Heart left ventricle (tissue), 16 donors: ENCODE results near the gene KIF26B. TPM values are rescaled to one million over a fixed set of nuclear protein-coding genes. Genes with fewer than 3 reads are reported as not detected.
A peak's percentile ranks its signal among the peaks of the same experiment; 100 is the strongest.

Experiments used
- ATAC-seq, 4 donors: fragments of 200-7000 bp; cut with Tn5 transposase; one replicate each; pipeline ENCODE4 v1.9.1; 2020 to 2022; ENCODE audit warnings: moderate library complexity in 4 of 4, mild to moderate bottlenecking in 3 of 4, moderate number of reproducible peaks in 1 of 4
- DNase-seq, 5 donors: peaks; one replicate each; pipeline ENCODE4 v3.0.0-alpha.2; 2020
- H3K27ac ChIP-seq, 12 donors: fragments of 200-600 bp; sonication (generic) in 4 of 12; one replicate each; pipeline versions ENCODE4 v1.5.0 to v1.8.0; 2016 to 2022; ENCODE audit warnings: mild to moderate bottlenecking in 2 of 12
- H3K27me3 ChIP-seq, 9 donors: fragments of 200-600 bp; sonication (generic) in 2 of 9; one replicate each; pipeline versions ENCODE4 v1.5.1 to v1.8.0; 2016 to 2022; ENCODE audit warnings: mild to moderate bottlenecking in 3 of 9
- H3K36me3 ChIP-seq, 9 donors: fragments of 200-600 bp; sonication (generic) in 2 of 9; one replicate each; pipeline versions ENCODE4 v1.5.0 to v1.8.0; 2018 to 2022; ENCODE audit warnings: mild to moderate bottlenecking in 2 of 9
- H3K4me1 ChIP-seq, 12 donors: fragments of 200-600 bp; sonication (generic) in 4 of 12; one replicate each; pipeline versions ENCODE4 v1.5.0 to v1.8.0; 2016 to 2022; ENCODE audit warnings: mild to moderate bottlenecking in 3 of 12
- H3K4me3 ChIP-seq, 12 donors: fragments of 200-600 bp; sonication (generic) in 4 of 12; one replicate each; pipeline versions ENCODE4 v1.5.0 to v1.8.0; 2017 to 2022; ENCODE audit warnings: mild to moderate bottlenecking in 9 of 12, moderate library complexity in 4 of 12
- H3K9me3 ChIP-seq, 12 donors: fragments of 200-600 bp; sonication (generic) in 4 of 12; one replicate each; pipeline versions ENCODE4 v1.5.0 to v1.8.0; 2016 to 2022; ENCODE audit warnings: mild to moderate bottlenecking in 1 of 12
- CTCF ChIP-seq, 12 donors: fragments of 200-600 bp; sonication (generic) in 4 of 12; IDR thresholded peaks; one replicate each; pipeline versions ENCODE4 v1.5.0 to v1.8.0; 2018 to 2022; ENCODE audit warnings: antibody characterized with exemption in 12 of 12, mild to moderate bottlenecking in 5 of 12
- POLR2A ChIP-seq, 2 donors: fragments of 450-650 bp; IDR thresholded peaks; one replicate each; pipeline ENCODE4 v1.6.1; 2017; ENCODE audit warnings: antibody characterized with exemption in 2 of 2, mild to moderate bottlenecking in 2 of 2, moderate library complexity in 2 of 2
- WGBS, 4 donors: extraction: QIAGEN DNeasy Blood & Tissue Kit in 2 of 4; methylation state at CpG; one replicate each; pipeline versions ENCODE4 v1.1.5 to v1.1.7; 2013 to 2018; 5-methylcytosine and 5-hydroxymethylcytosine counted together
- intact Hi-C, 10 donors: fragments of 100-400 bp; cut with DNase I; formaldehyde crosslinking; loops; one replicate each; pipeline versions ENCODE4 v1.11.1 to v1.14.2; 2022
- polyA plus RNA-seq, 2 donors: library from polyadenylated mRNA; stranded (reverse); fragments of 200-250 nt; gene quantifications; one replicate each; pipeline ENCODE4 v1.2.3, GENCODE V29; 2013
- total RNA-seq, 9 donors: library from RNA; depleted of rRNA in 2 of 9; stranded (reverse); fragments of >200 nt in 2 of 9; fragmentation: NEBNext Ultra II Directional in 3 of 9; extraction: Animal tissue kit (Norgen Biotek cat#: 25700) in 3 of 9; gene quantifications; one replicate each; pipeline versions ENCODE4 v1.1.0 to v1.2.4, GENCODE V29; 2016 to 2023
- donor health status: ischemic (EF 13 %, LVEDD 7.1; RV severe dilation, severe dysfunction).
- donor health status: healthy with polysubstance abuse.
- donor health status: DM: no; HTN: yes; CAD: no.
- donor health status: DM: no; HTN: no; CAD: no.
- donor health status: ischemic (EF 25% LVEDD 6.9; RV normal size, moderate dysfunction).
- donor health status: ischemic (EF 25% LVEDD 5.7; RV mildly dilated, moderate dysfunction).
- donor health status: healthy.
- donor health status: DM: yes; HTN: yes; CAD: no.
- donor health status: ischemic (EF 35%, LVEDD 5.7; RV mildly dilated, moderate dysfunction).
- donor health status: nonischemic (EF 11% LVEDD 7.7; RV severe dilation, severe dysfunction).
- donor health status: DM: yes; HTN: yes; CAD: no.
- donor health status: PGD.
- donor health status: ischemic (EF 29% LVEDD 5.4; RV normal size, mild dysfunction).
- donor health status: nonischemic (EF 23%, LVEDD 6.1; RV moderate dilation, normal function).

Gene KIF26B
- total and polyA plus RNA-seq, 11 donors: 1.2 to 7.0 (median 2.3) TPM

DNA sequence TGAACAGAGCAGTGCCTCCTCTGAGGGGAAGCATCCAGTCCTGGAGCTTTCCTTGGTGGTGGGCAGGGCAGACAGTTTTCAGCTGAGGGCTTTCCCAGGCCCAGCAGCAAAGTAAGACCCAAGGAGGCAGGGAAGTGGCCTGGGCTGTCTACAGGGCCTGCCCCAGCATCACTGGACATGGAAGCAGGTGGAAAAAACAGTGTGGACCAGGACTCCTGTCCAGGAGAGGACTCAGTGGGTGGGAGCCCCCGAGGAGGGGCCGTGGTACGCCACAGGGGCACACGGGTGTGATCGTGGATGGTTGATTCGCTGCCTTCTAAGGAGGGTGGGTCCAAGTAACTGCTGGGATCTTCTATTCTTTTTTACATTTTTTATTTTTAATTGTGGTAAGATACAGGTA is 387.6 kb downstream of the KIF26B start:
- Histone ChIP-seq H3K4me3 (no peak overlapping the region), H3K9me3 (no peaks in the 10 kb centered on the region), H3K27ac (no peak overlapping the region), H3K4me1 (no peaks in the 10 kb centered on the region), H3K36me3 (no peaks in the 10 kb centered on the region), H3K27me3 (no peaks in the 10 kb centered on the region)
- DNase-seq (no peak), ATAC-seq (no peak)
- 96 to 99% (median 98%) methylated on average over 6 of the region's 6 CpGs for WGBS, 4 donors
- intact Hi-C loops: no loop called here
- TF ChIP-seq POLR2A (IDR thresholded peaks at IDR 0.05) (no peak), CTCF (IDR thresholded peaks at IDR 0.05) (no peak)

DNA sequence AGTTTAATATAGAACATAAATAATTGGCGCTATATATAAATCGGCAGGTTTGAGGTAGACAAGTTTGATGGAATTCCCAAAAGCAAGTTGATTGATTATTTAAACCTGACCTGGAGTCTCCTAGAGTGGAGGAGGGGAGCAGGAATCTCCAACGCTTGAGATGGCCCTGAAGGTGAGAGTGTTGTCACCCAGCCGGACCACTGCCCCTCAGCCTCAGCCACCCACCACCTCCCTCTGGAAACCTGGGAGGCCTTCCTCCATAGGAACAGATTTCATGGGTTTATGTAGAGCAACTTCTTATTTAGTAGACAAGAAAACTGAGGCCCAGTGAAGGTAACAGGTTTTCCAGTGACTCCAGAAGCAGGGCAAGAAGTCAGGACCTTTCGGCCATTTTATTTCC is 389.5 kb downstream of the KIF26B start:
- Histone ChIP-seq H3K27me3 (no peaks in the 10 kb centered on the region), H3K27ac (no peak overlapping the region), H3K9me3 (no peaks in the 10 kb centered on the region), H3K4me1 (no peaks in the 10 kb centered on the region), H3K36me3 (no peaks in the 10 kb centered on the region), H3K4me3 (no peak overlapping the region)
- 97 to 99% (median 99%) methylated on average over 5 of the region's 5 CpGs for WGBS, 4 donors
- DNase-seq: no peak
- TF ChIP-seq POLR2A (IDR thresholded peaks at IDR 0.05) (no peak), CTCF (IDR thresholded peaks at IDR 0.05) (no peak)
- intact Hi-C loops: no loop called here
- no peak for ATAC-seq

DNA sequence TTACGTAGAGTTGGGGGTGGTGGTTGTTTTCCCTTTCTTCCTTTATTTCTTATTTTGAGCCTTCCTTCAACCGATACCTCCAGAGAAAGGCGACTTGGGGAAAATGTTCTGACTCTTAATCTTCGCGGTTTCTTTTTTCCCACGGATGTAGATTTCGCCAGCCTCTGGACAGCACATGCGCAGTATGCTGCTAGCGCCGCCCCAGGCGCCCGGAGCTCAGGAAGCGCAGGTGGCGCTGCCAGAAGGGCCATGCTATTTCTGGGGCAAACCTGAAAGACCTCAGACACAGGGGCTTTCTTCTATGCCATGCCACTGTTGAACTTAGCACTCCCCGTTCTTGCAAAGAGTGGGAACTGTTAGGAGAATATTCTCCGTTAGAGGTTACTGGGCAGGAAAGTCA is 392.1 kb downstream of the KIF26B start:
- TF ChIP-seq CTCF (IDR thresholded peaks at IDR 0.05): no peak
- ATAC-seq: no peak
- 84 to 94% (median 89%) methylated on average over 16 of the region's 16 CpGs for WGBS, 4 donors

DNA sequence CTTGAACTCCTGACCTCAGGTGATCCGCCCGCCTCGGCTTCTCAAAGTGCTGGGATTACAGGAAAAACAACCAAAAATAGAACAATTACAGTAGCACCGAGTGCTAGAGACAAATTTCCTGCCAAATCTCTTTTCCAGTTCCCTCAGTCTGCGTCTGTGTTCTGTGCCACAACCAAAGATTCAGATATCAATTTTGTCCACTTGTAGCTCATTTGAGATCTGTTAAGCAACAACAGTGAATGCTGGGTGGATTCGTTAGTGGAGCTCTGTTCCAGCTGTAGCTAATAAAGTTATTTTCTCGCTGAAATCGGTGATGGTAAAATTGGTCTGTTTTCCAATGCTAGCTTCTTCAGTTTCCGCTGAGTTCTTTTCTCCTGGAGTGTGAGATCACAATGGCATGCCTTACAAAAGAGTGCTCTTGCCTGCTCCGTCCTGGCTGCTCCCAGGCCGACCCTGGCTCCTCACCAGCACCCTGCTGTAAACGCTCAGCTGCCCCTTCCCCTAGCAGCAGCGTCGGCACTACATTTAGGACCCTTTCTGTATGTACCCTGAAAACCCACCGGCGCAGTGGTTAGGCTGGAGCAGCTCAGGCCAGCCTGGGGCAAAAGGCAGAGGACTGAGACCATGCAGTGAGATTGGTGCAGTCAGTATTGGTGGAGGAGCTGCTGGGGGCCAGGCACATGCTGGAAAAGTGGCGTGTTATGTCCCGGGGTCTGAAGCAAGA is 395.4 kb downstream of the KIF26B start:
- H3K27ac ChIP-seq: peak overlapping the region in 6 of 12 donors; percentile 1 to 66 (median 41)
- TF ChIP-seq CTCF (IDR thresholded peaks at IDR 0.05): no peak
- no peak for TF ChIP-seq POLR2A (IDR thresholded peaks at IDR 0.05)
- no peaks in the 10 kb centered on the region for H3K27me3 ChIP-seq
- peaks cover 0 to 9% (median 0%) of the 10 kb centered on the region in 12 donors for H3K4me1 ChIP-seq
- WGBS, 4 donors: 44 to 65% (median 59%) methylated on average over 18 of the region's 18 CpGs
- no peaks in the 10 kb centered on the region for H3K9me3 ChIP-seq
- H3K36me3 ChIP-seq: no peaks in the 10 kb centered on the region
- intact Hi-C loops: loop anchor here in 1 of 10 donors (5.0 kb wide), 1 partner anchor 237 kb away; no protein-coding TSS in a partner anchor
- ATAC-seq (peak in 1 of 4 donors; percentile 26), DNase-seq (no peak)
- H3K4me3 ChIP-seq: peak overlapping the region in 1 of 12 donors; percentile 2

More for the DNA sequence above, 392.1 kb downstream of the KIF26B start:
- no peak for DNase-seq
- Histone ChIP-seq H3K9me3 (no peaks in the 10 kb centered on the region), H3K27ac (no peak overlapping the region), H3K4me1 (peaks cover 0 to 9% (median 0%) of the 10 kb centered on the region in 12 donors), H3K36me3 (no peaks in the 10 kb centered on the region), H3K27me3 (no peaks in the 10 kb centered on the region), H3K4me3 (no peak overlapping the region)
- intact Hi-C loops: loop anchor here in 1 of 10 donors (5.0 kb wide), 1 partner anchor 240 kb away; no protein-coding TSS in a partner anchor
